PFSK-1 (cell line): ENCODE results near the gene UVRAG.

Experiments used
- POLR2AphosphoS5 ChIP-seq: IDR thresholded peaks from 2 replicates; pipeline ENCODE4 v1.6.1; 2012; ENCODE audit warnings: low read depth, mild to moderate bottlenecking, control low read depth, low read length, moderate library complexity
- REST ChIP-seq, 2 experiments: IDR thresholded peaks; 2 replicates each; pipeline versions ENCODE4 v1.6.1 to v1.8.0; 2011 to 2012; ENCODE audit warnings: low read depth in 2 of 2, low read length in 2 of 2, control low read depth in 1 of 2, inconsistent platforms in 1 of 2, mild to moderate bottlenecking in 1 of 2, moderate library complexity in 1 of 2; ENCODE audit not compliant: insufficient read depth in 1 of 2
- SIN3A ChIP-seq: IDR thresholded peaks from 2 replicates; pipeline ENCODE4 v1.6.1; 2012; ENCODE audit warnings: mild to moderate bottlenecking, low read length, moderate library complexity, borderline replicate concordance; ENCODE audit not compliant: insufficient read depth
- TAF1 ChIP-seq: IDR thresholded peaks from 2 replicates; pipeline ENCODE4 v1.6.1; 2012; ENCODE audit warnings: low read length, control low read depth, borderline replicate concordance; ENCODE audit not compliant: insufficient read depth

GRCh38 chr11:76008474-76008873, 193.5 kb downstream of the UVRAG start:
- TF ChIP-seq POLR2AphosphoS5 (no peak), TAF1 (no peak), REST (IDR thresholded peaks at IDR 0.05; ENCODE audit: insufficient read depth in 1 of 2, low read depth in 2 of 2, low read length in 2 of 2) (no peak), SIN3A (no peak)
